GM12891 (cell line): ENCODE results near the gene GMEB1.
"Not testable (repeated sequence)": the region's sequence is repeated elsewhere in the genome, so short reads cannot be mapped to it uniquely, and the experiment has no call there.

Experiments used
- DNase-seq: peaks from one replicate; pipeline ENCODE4 v3.0.0; 2011; ENCODE audit warnings: low spot score; ENCODE audit not compliant: insufficient read length
- FAIRE-seq: peaks from 2 replicates; lab custom pipeline; 2011; peaks lifted over from hg19 to GRCh38; lab: Jason Lieb, UNC
- PAX5 ChIP-seq: IDR thresholded peaks from 2 replicates; pipeline ENCODE4 v1.6.1; 2011; ENCODE audit warnings: low read length, moderate library complexity, mild to moderate bottlenecking; ENCODE audit not compliant: insufficient read depth, severe bottlenecking
- POLR2A ChIP-seq: IDR thresholded peaks from 2 replicates; pipeline ENCODE4 v1.6.1; 2011; ENCODE audit warnings: low read depth, low read length, control low read depth
- POLR2AphosphoS5 ChIP-seq: IDR thresholded peaks from 2 replicates; pipeline ENCODE4 v1.6.1; 2011; ENCODE audit warnings: low read depth, low read length, control low read depth
- POU2F2 ChIP-seq: IDR thresholded peaks from 2 replicates; pipeline ENCODE4 v1.6.1; 2011; ENCODE audit warnings: low read depth, mild to moderate bottlenecking, control low read depth, low read length, moderate library complexity
- SPI1 ChIP-seq: IDR thresholded peaks from 2 replicates; pipeline ENCODE4 v1.6.1; 2011; ENCODE audit warnings: low read depth, low read length, control low read depth
- TAF1 ChIP-seq: IDR thresholded peaks from 2 replicates; pipeline ENCODE4 v1.6.1; 2011; ENCODE audit warnings: low read depth, low read length, control low read depth

Gene GMEB1

GRCh38 chr1:28648008-28648473, 20.5 kb upstream of the GMEB1 start:
- TF ChIP-seq POLR2A (no peak), POLR2AphosphoS5 (no peak), TAF1 (no peak; the same call in 1 of the 2 replicates), SPI1 (peak; percentile 85)
- FAIRE-seq (peak; percentile 90), DNase-seq (peak; percentile 58)

GRCh38 chr1:28648474-28649198, 19.9 kb upstream of the GMEB1 start, which contains the start of gene RNU11:
TSS of gene RNU11 (plus strand) at chr1:28648600.
- peak; percentile 51 for DNase-seq
- FAIRE-seq, result no peak
- TF ChIP-seq TAF1, result peak; percentile 90
- TF ChIP-seq POU2F2, result peak; percentile 99
- peak; percentile 100 for TF ChIP-seq POLR2A
- peak; percentile 71 for TF ChIP-seq PAX5
- TF ChIP-seq SPI1, result peak; percentile 86
- peak; percentile 100 for TF ChIP-seq POLR2AphosphoS5

GRCh38 chr1:28653063-28653462, 15.5 kb upstream of the GMEB1 start:
- FAIRE-seq, DNase-seq: not testable (repeated sequence)

DNA sequence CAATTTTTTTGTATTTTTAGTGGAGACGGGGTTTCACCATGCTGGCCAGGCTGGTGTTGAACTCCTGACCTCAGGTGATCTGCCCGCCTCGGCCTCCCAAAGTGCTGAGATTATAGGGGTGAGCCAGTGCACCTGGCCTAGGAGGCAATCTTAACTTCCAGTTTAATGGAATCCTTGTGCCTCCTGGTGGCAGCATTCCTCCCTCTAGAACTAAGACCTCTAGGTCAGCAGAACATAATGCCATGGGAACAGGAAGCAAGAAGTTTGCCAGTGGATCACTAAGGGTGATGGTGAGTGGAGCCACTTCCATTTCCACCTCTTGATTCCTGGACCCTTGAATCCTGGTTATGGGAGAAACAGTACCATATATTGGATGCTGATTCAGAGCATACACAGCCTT, 14.7 kb upstream of the GMEB1 start:
- not testable (repeated sequence) for DNase-seq, FAIRE-seq

DNA sequence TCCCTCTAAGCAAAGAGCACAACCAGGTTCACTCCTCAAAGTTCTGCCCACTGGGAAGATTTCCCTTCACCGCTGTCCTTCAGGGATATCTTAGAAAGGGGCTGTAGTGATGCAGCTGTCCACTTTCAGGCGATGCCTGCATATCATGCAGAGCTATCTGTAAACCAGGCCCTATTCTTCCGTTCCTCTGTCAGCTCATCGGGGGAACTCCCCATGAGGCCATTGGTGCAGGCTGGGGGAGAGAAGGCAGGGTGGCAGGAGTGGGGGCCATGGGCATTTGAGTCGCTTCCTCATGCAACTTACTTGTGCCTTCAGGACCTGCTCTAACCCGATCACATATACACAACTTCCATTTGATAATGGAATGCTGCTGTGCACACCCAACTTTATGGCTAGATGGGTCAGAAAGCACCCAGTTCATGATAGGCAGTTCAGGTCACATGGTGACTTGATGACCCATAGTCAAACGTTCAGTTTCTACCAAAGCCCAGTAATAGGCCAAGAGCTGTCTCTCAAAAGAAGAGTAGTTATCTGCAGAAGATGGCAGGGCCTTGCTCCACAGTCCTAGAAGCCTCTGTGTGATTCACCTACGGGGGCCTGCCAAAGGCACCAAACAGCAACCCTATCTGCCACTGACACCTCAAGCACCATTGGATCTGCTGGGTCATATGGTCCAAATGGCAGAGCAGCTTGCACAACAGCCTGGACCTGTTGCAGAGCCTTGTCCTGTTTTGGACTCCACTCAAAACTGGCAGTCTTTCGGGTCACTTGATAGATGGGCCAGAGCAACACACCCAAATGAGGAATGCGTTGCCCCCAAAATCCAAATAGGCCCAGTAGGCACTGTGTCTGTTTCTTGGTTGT, 12.9 kb upstream of the GMEB1 start:
- FAIRE-seq, DNase-seq: not testable (repeated sequence)

DNA sequence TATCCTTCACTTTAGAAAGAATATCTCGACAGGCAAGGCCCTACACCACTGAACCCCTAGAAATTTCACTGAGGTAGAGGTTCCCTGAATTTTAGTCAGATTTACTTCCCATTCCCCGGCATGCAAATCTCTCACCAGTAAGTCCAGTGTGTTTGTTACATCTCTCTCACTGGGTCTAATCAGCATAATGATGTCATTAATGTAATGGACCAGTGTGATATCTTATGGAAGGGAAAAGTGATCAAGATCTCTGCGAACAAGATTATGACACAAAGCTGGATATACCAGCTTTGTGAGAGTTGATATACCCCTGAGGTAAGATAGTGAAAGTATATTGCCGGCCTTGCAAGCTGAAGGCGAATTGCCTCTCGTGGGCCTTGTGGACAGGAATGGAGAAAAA, 12.2 kb upstream of the GMEB1 start:
- FAIRE-seq, result peak; percentile 9
- no peak for TF ChIP-seq TAF1
- TF ChIP-seq POLR2AphosphoS5, result no peak
- no peak for TF ChIP-seq POLR2A
- TF ChIP-seq SPI1, result no peak
- TF ChIP-seq PAX5, result no peak
- TF ChIP-seq POU2F2, result no peak

DNA sequence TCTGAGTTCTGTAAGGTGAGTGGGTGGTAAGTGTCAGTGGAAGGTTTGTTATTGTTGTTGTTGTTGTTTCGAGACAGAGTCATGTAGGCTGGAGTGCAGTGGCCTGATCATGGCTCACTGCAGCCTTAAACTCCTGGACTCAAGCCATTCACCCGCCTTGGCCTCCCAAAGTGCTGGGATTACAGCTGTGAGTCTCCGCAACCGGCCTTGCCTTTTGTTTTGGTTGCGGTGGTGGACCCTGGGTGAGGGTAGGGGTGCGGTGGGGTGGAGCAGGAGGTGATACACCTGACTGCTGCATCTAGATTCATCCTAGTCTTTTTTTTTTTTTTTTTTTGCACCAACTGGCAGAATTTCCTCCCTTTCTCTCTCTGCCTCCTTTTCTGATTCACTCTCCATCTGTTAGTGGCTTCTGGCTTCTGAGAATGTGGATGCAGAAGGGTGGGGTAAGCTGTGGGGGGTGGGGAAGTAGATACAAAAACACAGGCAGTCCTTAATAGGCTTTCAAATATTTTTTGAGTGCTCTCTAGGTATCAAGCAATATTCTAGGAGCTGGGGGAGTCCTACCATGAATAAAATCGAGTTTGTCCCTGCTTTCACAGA, 4.6 kb upstream of the GMEB1 start:
- TF ChIP-seq POLR2A (no peak), POLR2AphosphoS5 (no peak), SPI1 (no peak), POU2F2 (no peak), TAF1 (no peak), PAX5 (no peak)
- FAIRE-seq, result peak; percentile 47

More for the DNA sequence above, 12.2 kb upstream of the GMEB1 start:
- DNase-seq, result no peak

DNA sequence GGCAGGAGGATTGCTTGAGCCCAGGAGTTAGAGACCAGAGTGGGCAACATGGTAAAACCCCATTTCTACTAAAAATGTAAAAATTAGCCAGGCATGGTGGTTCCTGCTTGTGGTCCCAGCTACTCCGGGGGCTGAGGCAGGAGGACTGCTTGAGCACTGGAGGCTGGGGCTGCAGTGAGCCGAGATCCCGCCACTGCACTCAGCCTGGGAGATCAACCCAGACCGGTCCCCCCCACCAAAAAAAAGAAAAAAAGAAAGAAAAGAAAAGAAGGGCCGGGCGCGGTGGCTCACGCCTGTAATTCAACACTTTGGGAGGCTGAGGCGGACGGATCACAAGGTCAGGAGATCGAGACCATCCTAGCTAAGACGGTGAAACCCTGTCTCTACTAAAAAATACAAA, 1.8 kb upstream of the GMEB1 start:
- FAIRE-seq, result no peak
- no peak for DNase-seq
- TF ChIP-seq POLR2AphosphoS5 (no peak), PAX5 (no peak), POU2F2 (no peak), TAF1 (no peak), POLR2A (no peak), SPI1 (no peak)

More for the DNA sequence above, 4.6 kb upstream of the GMEB1 start:
- no peak for DNase-seq

GRCh38 chr1:28668956-28669723, 556 bp downstream of the GMEB1 start:
- DNase-seq, result peak; percentile 82
- no peak for FAIRE-seq
- TF ChIP-seq POU2F2, result 0 out of 2 replicates have a peak, but pooled peaks have one; percentile 19
- peak; percentile 61 for TF ChIP-seq SPI1
- 0 out of 2 replicates have a peak, but pooled peaks have one; percentile 72 for TF ChIP-seq POLR2AphosphoS5
- no peak for TF ChIP-seq PAX5
- TF ChIP-seq TAF1, result peak; percentile 25; the same call in 1 of the 2 replicates
- no peak for TF ChIP-seq POLR2A

GRCh38 chr1:28671254-28671780, 2.7 kb downstream of the GMEB1 start:
- TF ChIP-seq PAX5 (no peak), POU2F2 (no peak), POLR2A (no peak), SPI1 (no peak), TAF1 (no peak), POLR2AphosphoS5 (no peak)
- DNase-seq (no peak), FAIRE-seq (no peak)

GRCh38 chr1:28672971-28673370, 4.4 kb downstream of the GMEB1 start:
- not testable (repeated sequence) for FAIRE-seq, DNase-seq
